ENCODE results near the gene UBFD1. TPM values are rescaled to one million over a fixed set of nuclear protein-coding genes. Genes with fewer than 3 reads are reported as not detected.
"Not testable (repeated sequence)": the region's sequence is repeated elsewhere in the genome, so short reads cannot be mapped to it uniquely, and the experiment has no call there.

UBFD1 gene
- total and polyA plus RNA-seq, 2 experiments from 2014 or later = 48.6 to 107 TPM

- no peak for DNase-seq (ENCODE audit: low spot score)
- no peaks in the 10 kb centered on the region for H3K9me3 ChIP-seq (ENCODE audit: low read depth)
- TF ChIP-seq CTCF (IDR thresholded peaks at IDR 0.05; ENCODE audit: poor library complexity) (no peak), EZH2 (IDR thresholded peaks at IDR 0.05; ENCODE audit: borderline replicate concordance) (no peak), EZH2phosphoT487 (IDR thresholded peaks at IDR 0.05; ENCODE audit: low read depth, severe bottlenecking, unreplicated experiment) (no peak)
- no peaks in the 10 kb centered on the region for H3K27me3 ChIP-seq
- H2AFZ ChIP-seq = no peak overlapping the region
- H3K79me2 ChIP-seq = no peaks in the 10 kb centered on the region
- no peak overlapping the region for H3K4me3 ChIP-seq
- no peaks in the 10 kb centered on the region for H4K20me1 ChIP-seq (ENCODE audit: insufficient read depth, poor library complexity, severe bottlenecking)
- no peaks in the 10 kb centered on the region for H3K4me1 ChIP-seq (ENCODE audit: insufficient read depth)
- H3K4me2 ChIP-seq = no peak overlapping the region
- H3K9me2 ChIP-seq (replicated peaks; ENCODE audit: insufficient read depth) = no peaks in the 10 kb centered on the region
- 98% methylated on average over 4 of the region's 4 CpGs for WGBS (ENCODE audit: low lambda C conversion rate, missing lambda C conversion rate)
- no peaks in the 10 kb centered on the region for H3K36me3 ChIP-seq (replicated peaks; ENCODE audit: insufficient read depth, low read depth)
- no peak overlapping the region for H3K27ac ChIP-seq
Observed at GRCh38 chr16:23579371-23579770, 21.8 kb downstream of the UBFD1 start.

- TF ChIP-seq EZH2phosphoT487 (IDR thresholded peaks at IDR 0.05; ENCODE audit: low read depth, severe bottlenecking, unreplicated experiment) (no peak), EZH2 (IDR thresholded peaks at IDR 0.05; ENCODE audit: borderline replicate concordance) (no peak), CTCF (IDR thresholded peaks at IDR 0.05; ENCODE audit: poor library complexity) (no peak)
Observed at GRCh38 chr16:23580391-23580790, 22.9 kb downstream of the UBFD1 start.

GRCh38 chr16:23581764-23582163 lies 24.2 kb downstream of the UBFD1 start:
- TF ChIP-seq EZH2 (IDR thresholded peaks at IDR 0.05; ENCODE audit: borderline replicate concordance) (no peak), EZH2phosphoT487 (IDR thresholded peaks at IDR 0.05; ENCODE audit: low read depth, severe bottlenecking, unreplicated experiment) (no peak), CTCF (IDR thresholded peaks at IDR 0.05; ENCODE audit: poor library complexity) (no peak)
- Histone ChIP-seq H3K36me3 (replicated peaks; ENCODE audit: insufficient read depth, low read depth) (no peaks in the 10 kb centered on the region), H3K4me3 (no peak overlapping the region), H4K20me1 (ENCODE audit: insufficient read depth, poor library complexity, severe bottlenecking) (no peaks in the 10 kb centered on the region), H3K4me1 (ENCODE audit: insufficient read depth) (no peaks in the 10 kb centered on the region), H3K27me3 (no peaks in the 10 kb centered on the region), H3K4me2 (no peak overlapping the region), H3K79me2 (peaks cover 8% of the 10 kb centered on the region), H3K9me2 (replicated peaks; ENCODE audit: insufficient read depth) (no peaks in the 10 kb centered on the region), H3K27ac (peak overlapping the region; percentile 2), H3K9me3 (ENCODE audit: low read depth) (no peaks in the 10 kb centered on the region), H2AFZ (no peak overlapping the region)
- DNase-seq (ENCODE audit: low spot score) = no peak

More at GRCh38 chr16:23580391-23580790, 22.9 kb downstream of the UBFD1 start:
- H3K9me2 ChIP-seq (replicated peaks; ENCODE audit: insufficient read depth) = no peaks in the 10 kb centered on the region
- no peaks in the 10 kb centered on the region for H3K36me3 ChIP-seq (replicated peaks; ENCODE audit: insufficient read depth, low read depth)
- no peaks in the 10 kb centered on the region for H3K4me1 ChIP-seq (ENCODE audit: insufficient read depth)
- H3K27ac ChIP-seq = no peak overlapping the region
- no peak overlapping the region for H2AFZ ChIP-seq
- no peaks in the 10 kb centered on the region for H3K27me3 ChIP-seq
- no peaks in the 10 kb centered on the region for H3K9me3 ChIP-seq (ENCODE audit: low read depth)
- H3K4me2 ChIP-seq = no peak overlapping the region
- no peak overlapping the region for H3K4me3 ChIP-seq
- no peaks in the 10 kb centered on the region for H3K79me2 ChIP-seq
- no peak for DNase-seq (ENCODE audit: low spot score)
- no peaks in the 10 kb centered on the region for H4K20me1 ChIP-seq (ENCODE audit: insufficient read depth, poor library complexity, severe bottlenecking)

GRCh38 chr16:23583271-23583670 lies 25.7 kb downstream of the UBFD1 start:
- not testable (repeated sequence) for H3K4me2 ChIP-seq; H3K36me3 ChIP-seq (replicated peaks; ENCODE audit: insufficient read depth, low read depth); H3K4me3 ChIP-seq; H3K9me3 ChIP-seq (ENCODE audit: low read depth); H2AFZ ChIP-seq; H3K27me3 ChIP-seq; H3K9me2 ChIP-seq (replicated peaks; ENCODE audit: insufficient read depth); H3K4me1 ChIP-seq (ENCODE audit: insufficient read depth); H4K20me1 ChIP-seq (ENCODE audit: insufficient read depth, poor library complexity, severe bottlenecking); DNase-seq (ENCODE audit: low spot score)
- Histone ChIP-seq H3K27ac (peak overlapping the region; percentile 67), H3K79me2 (peaks cover 21% of the 10 kb centered on the region)
- 92% methylated on average over 7 of the region's 30 CpGs for WGBS (ENCODE audit: low lambda C conversion rate, missing lambda C conversion rate)

All from hepatocyte (in vitro differentiated cells).